ENCODE results near the gene PGA4.

GRCh38 chr11:61186504-61186903, 35.6 kb upstream of the PGA4 start:
- no peak for TF ChIP-seq CTCF (IDR thresholded peaks at IDR 0.05)
- TF ChIP-seq POLR2A (IDR thresholded peaks at IDR 0.05) = no peak
